ENCODE data around the gene WEE2. TPM values are rescaled to one million over a fixed set of nuclear protein-coding genes. Genes with fewer than 3 reads are reported as not detected.

WEE2 gene
- total and polyA plus RNA-seq, 7 donors, result 0.20 TPM; not detected in 6

DNA sequence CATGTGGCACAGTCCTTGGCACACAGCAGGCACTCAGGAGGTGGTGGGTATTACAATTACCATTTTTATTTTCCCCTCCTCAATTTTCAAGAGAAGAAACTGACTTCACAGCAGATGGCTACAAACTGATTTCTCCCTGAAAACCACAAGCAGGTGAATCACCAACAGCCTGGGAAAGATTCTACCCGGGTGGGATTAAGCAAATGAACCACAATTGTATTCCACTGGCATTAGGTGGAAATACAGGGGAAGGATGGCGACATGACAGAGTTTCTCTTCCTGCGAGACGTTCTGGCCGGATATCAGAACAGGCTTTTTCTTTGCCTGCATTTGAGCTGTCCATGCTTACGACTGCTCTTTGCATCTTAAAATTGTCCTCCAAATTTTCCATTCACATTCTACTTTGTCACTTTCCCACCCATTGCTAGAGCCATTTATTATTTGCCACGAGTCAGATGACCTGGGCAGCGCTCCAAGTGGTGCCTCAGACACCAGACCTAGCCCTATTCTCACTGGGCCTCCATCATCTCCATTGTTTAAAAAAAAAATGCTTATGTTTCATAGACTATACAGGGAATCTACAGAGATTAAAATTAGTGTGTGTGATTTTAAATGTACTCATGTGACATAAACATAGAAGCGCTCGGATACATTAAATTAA, 10.8 kb upstream of the WEE2 start:
- Histone ChIP-seq H3K27ac (no peak overlapping the region), H3K4me1 (peaks cover 0 to 15% (median 12%) of the 10 kb centered on the region in 4 donors), H3K9me3 (no peaks in the 10 kb centered on the region), H3K27me3 (no peaks in the 10 kb centered on the region), H3K36me3 (no peaks in the 10 kb centered on the region), H3K4me3 (no peak overlapping the region)
- 81 to 83% methylated on average over 10 of the region's 10 CpGs for WGBS, 2 donors
- DNase-seq, result no peak
- intact Hi-C loops (cut with DNase I), result no loop called here
- TF ChIP-seq EP300 (IDR thresholded peaks at IDR 0.05) (no peak), POLR2AphosphoS5 (IDR thresholded peaks at IDR 0.05) (no peak), POLR2A (IDR thresholded peaks at IDR 0.05) (no peak)
- TF ChIP-seq, protein P1, sequence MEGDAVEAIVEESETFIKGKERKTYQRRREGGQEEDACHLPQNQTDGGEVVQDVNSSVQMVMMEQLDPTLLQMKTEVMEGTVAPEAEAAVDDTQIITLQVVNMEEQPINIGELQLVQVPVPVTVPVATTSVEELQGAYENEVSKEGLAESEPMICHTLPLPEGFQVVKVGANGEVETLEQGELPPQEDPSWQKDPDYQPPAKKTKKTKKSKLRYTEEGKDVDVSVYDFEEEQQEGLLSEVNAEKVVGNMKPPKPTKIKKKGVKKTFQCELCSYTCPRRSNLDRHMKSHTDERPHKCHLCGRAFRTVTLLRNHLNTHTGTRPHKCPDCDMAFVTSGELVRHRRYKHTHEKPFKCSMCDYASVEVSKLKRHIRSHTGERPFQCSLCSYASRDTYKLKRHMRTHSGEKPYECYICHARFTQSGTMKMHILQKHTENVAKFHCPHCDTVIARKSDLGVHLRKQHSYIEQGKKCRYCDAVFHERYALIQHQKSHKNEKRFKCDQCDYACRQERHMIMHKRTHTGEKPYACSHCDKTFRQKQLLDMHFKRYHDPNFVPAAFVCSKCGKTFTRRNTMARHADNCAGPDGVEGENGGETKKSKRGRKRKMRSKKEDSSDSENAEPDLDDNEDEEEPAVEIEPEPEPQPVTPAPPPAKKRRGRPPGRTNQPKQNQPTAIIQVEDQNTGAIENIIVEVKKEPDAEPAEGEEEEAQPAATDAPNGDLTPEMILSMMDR (IDR thresholded peaks at IDR 0.05), result no peak

DNA sequence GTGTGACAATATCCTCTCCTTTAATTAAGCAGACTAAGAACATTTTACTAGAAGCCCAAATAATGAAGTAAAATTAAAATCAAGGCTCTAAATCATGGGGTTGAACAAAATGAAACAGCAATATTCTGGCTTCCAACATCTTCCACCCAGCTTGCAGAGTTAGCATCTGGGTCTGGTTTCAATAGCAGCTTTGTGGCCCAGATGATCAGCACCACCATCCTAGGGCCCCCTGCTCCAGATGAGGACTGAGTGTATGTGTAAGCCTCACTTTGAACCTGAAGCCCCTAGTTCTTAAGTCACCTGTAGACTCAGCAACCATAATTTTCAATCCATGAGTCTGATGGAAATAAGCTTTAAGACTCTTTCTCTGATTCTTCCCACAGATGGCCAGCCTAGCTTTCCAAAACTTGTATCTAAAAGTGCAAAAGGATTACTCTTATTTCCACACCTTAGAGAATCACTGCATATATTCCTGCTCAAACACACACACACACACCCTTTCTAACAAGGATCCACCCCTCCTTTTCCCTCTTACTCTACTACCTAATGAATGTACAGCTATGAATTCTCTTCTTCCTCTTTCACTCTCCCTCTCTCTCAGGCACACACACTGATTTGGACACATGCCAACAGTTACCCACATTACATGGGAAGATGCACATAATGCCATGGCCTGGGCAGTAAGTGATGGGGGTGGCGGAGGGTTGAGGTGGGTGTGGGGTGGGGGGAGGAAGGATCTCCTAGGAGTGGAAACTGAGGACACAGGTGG, 9.7 kb upstream of the WEE2 start:
- no peaks in the 10 kb centered on the region for H3K9me3 ChIP-seq
- WGBS, 2 donors, result 72 to 91% methylated on average over 1 of the region's 1 CpG
- DNase-seq, result no peak
- H3K4me3 ChIP-seq, result no peak overlapping the region
- no peak for TF ChIP-seq POLR2A (IDR thresholded peaks at IDR 0.05)
- TF ChIP-seq EP300 (IDR thresholded peaks at IDR 0.05), result no peak
- no peak for TF ChIP-seq POLR2AphosphoS5 (IDR thresholded peaks at IDR 0.05)
- TF ChIP-seq, protein P1 (IDR thresholded peaks at IDR 0.05), result no peak
- H3K4me1 ChIP-seq, result peaks cover 0 to 22% (median 19%) of the 10 kb centered on the region in 4 donors
- intact Hi-C loops (cut with DNase I), result loop anchor here (2.0 kb wide), 1 partner anchor 40 kb away; the partner anchor contains the start of gene SSBP1
- H3K36me3 ChIP-seq, result no peaks in the 10 kb centered on the region
- no peaks in the 10 kb centered on the region for H3K27me3 ChIP-seq
- H3K27ac ChIP-seq, result no peak overlapping the region

DNA sequence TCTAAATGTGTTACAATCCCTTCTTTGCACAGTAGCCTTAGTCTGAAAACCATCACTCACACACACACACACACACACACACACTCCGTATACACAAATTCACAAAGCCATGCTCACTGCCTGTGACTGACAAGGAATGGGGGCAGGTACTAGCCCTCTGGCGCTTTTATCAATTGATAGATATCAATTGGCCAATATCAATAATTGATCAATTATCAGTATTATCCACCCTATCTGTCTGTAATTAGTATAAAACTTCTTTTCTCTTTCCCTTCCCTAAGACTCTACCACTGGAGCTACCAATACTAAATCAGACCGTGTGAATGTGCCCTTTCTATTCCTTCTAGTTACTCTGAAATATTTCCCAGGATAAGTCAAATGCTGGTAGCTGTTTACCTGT, 8.3 kb upstream of the WEE2 start:
- Histone ChIP-seq H3K9me3 (no peaks in the 10 kb centered on the region), H3K27me3 (no peaks in the 10 kb centered on the region), H3K27ac (no peak overlapping the region), H3K4me1 (peaks cover 0 to 22% (median 19%) of the 10 kb centered on the region in 4 donors), H3K36me3 (no peaks in the 10 kb centered on the region), H3K4me3 (no peak overlapping the region)
- intact Hi-C loops (cut with DNase I), result loop anchor here (2.0 to 5.0 kb wide), 2 partner anchors 39 to 43 kb away; partner anchors contain the start of gene SSBP1
- WGBS, 2 donors, result 74 to 82% methylated on average over 3 of the region's 3 CpGs
- TF ChIP-seq EP300 (IDR thresholded peaks at IDR 0.05) (no peak), POLR2AphosphoS5 (IDR thresholded peaks at IDR 0.05) (no peak), POLR2A (IDR thresholded peaks at IDR 0.05) (no peak)
- TF ChIP-seq, protein P1 (IDR thresholded peaks at IDR 0.05), result no peak
- no peak for DNase-seq

DNA sequence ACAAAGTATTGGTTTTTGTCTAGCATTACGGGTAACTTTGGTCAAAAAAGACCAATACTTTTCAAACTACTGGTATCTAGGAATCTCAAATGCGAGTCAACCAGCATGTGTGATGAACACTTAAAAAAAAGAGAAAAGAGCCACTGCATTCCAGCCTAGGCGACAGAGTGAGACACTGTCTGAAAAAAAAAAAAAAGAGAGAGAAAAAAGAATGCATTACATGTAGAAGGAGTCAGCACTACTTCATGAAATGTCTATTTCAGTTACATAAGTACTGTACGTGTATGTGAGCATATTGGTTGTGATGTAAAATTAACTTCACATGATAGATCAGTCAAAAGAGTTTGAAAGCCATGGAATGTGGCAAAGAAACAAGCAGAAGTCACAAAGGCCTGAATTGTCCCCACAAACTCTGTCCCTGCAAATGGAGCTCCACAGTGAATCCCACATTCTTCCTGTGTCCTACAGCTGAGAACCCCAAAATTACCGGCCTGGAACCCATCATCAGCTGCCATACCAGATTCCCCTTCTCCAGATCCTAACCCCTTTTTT, 7.8 kb upstream of the WEE2 start:
- H3K9me3 ChIP-seq, result no peaks in the 10 kb centered on the region
- TF ChIP-seq POLR2A (IDR thresholded peaks at IDR 0.05) (no peak), EP300 (IDR thresholded peaks at IDR 0.05) (no peak), POLR2AphosphoS5 (IDR thresholded peaks at IDR 0.05) (no peak)
- TF ChIP-seq, protein P1 (IDR thresholded peaks at IDR 0.05), result no peak
- peaks cover 0 to 22% (median 19%) of the 10 kb centered on the region in 4 donors for H3K4me1 ChIP-seq
- no peaks in the 10 kb centered on the region for H3K27me3 ChIP-seq
- intact Hi-C loops (cut with DNase I), result loop anchor here (5.0 kb wide), 1 partner anchor 43 kb away; no protein-coding TSS in a partner anchor
- WGBS, 2 donors, result 64 to 75% methylated on average over 5 of the region's 5 CpGs
- peak overlapping the region; percentile 81 to 90 (median 84) for H3K27ac ChIP-seq
- H3K36me3 ChIP-seq, result no peaks in the 10 kb centered on the region
- DNase-seq, result no peak
- H3K4me3 ChIP-seq, result peak overlapping the region in 2 of 4 donors; percentile 94 to 99

Measured in sigmoid colon (tissue), 7 donors.